SK-N-SH (cell line): Measurements from ENCODE around the gene JMJD6. TPM values are rescaled to one million over a fixed set of nuclear protein-coding genes. Genes with fewer than 3 reads are reported as not detected.
A peak's percentile ranks its signal among the peaks of the same experiment; 100 is the strongest.

Experiments
- CTCF ChIA-PET: fragments of 300-600, 350-600 bp; formaldehyde crosslinking; extraction: SDS; loops from one replicate; lab custom pipeline; 2021; lab: Yijun Ruan, JAX
- POLR2A ChIA-PET: fragments of 350-600 bp; sonication (Branson Sonifier 250); formaldehyde crosslinking; extraction: SDS; loops from one replicate; lab custom pipeline; 2020; ENCODE audit warnings: antibody characterized with exemption, inconsistent platforms; lab: Yijun Ruan, JAX
- DNase-seq: peaks from one replicate; pipeline ENCODE4 v3.0.0; 2012
- H2AFZ ChIP-seq: fragments of 200-600 bp; sonication (generic); 2 replicates; pipeline ENCODE4 v1.8.1; 2016; ENCODE audit warnings: antibody characterized with exemption, mild to moderate bottlenecking, low read depth
- H3F3A ChIP-seq: fragments of 200-600 bp; sonication (generic); replicated peaks from 2 replicates; pipeline ENCODE3; 2016; ENCODE audit warnings: antibody characterized with exemption, mild to moderate bottlenecking; ENCODE audit not compliant: insufficient read depth
- H3K27ac ChIP-seq, 2 experiments: fragments of 200-500 bp in 1 of 2; fragments of 200-600 bp in 1 of 2; sonication (Bioruptor generic) in 1 of 2; sonication (generic), shearing (Covaris generic) in 1 of 2; 2 replicates each; pipeline versions ENCODE4 v1.5.1 to v1.6.1; 2014 to 2016; ENCODE audit warnings: low read depth in 2 of 2, inconsistent platforms in 1 of 2, low read length in 1 of 2, mild to moderate bottlenecking in 1 of 2, mixed read lengths in 1 of 2
- H3K27me3 ChIP-seq: fragments of 200-600 bp; sonication (generic), shearing (Covaris generic); 2 replicates; pipeline ENCODE4 v1.6.1; 2016; ENCODE audit warnings: mixed run types; ENCODE audit not compliant: insufficient read depth
- H3K36me3 ChIP-seq, 2 experiments: fragments of 200-500 bp in 1 of 2; fragments of 200-600 bp in 1 of 2; sonication (Bioruptor generic) in 1 of 2; sonication (generic) in 1 of 2; replicated peaks in 1 of 2; 2 replicates each; pipeline versions ENCODE3 to v1.5.1; 2014 to 2016; ENCODE audit warnings: low read length in 1 of 2, mild to moderate bottlenecking in 1 of 2; ENCODE audit not compliant: insufficient read depth in 2 of 2, control insufficient read depth in 1 of 2
- H3K4me1 ChIP-seq, 2 experiments: fragments of 200-500 bp in 1 of 2; fragments of 200-600 bp in 1 of 2; sonication (Bioruptor generic) in 1 of 2; sonication (generic), shearing (Covaris generic) in 1 of 2; 2 replicates each; pipeline versions ENCODE4 v1.5.1 to v1.6.1; 2014 to 2016; ENCODE audit warnings: low read depth in 1 of 2, low read length in 1 of 2, mixed run types in 1 of 2; ENCODE audit not compliant: insufficient read depth in 2 of 2, control insufficient read depth in 1 of 2
- H3K4me2 ChIP-seq: fragments of 200-600 bp; sonication (generic), shearing (Covaris generic); 2 replicates; pipeline ENCODE4 v1.6.1; 2017; ENCODE audit warnings: mixed run types
- H3K4me3 ChIP-seq, 2 experiments: fragments of 200-500 bp in 1 of 2; fragments of 200-600 bp in 1 of 2; sonication (Bioruptor generic) in 1 of 2; sonication (generic), shearing (Covaris generic) in 1 of 2; 2 replicates each; pipeline versions ENCODE4 v1.5.1 to v1.8.1; 2014 to 2016; ENCODE audit warnings: low read depth in 2 of 2, inconsistent platforms in 1 of 2, low read length in 1 of 2, mild to moderate bottlenecking in 1 of 2, mixed read lengths in 1 of 2, moderate library complexity in 1 of 2
- H3K79me2 ChIP-seq: fragments of 200-600 bp; sonication (generic); 2 replicates; pipeline ENCODE4 v1.8.1; 2017; ENCODE audit warnings: mild to moderate bottlenecking; ENCODE audit not compliant: insufficient read depth
- H3K9ac ChIP-seq: fragments of 200-600 bp; sonication (generic); 2 replicates; pipeline ENCODE4 v1.6.1; 2017; ENCODE audit warnings: mixed run types
- H3K9me2 ChIP-seq: fragments of 200-600 bp; sonication (generic); 2 replicates; pipeline ENCODE4 v1.6.1; 2017; ENCODE audit warnings: mixed run types
- H3K9me3 ChIP-seq: fragments of 200-600 bp; sonication (generic); 2 replicates; pipeline ENCODE4 v1.6.1; 2017; ENCODE audit warnings: mixed run types, mild to moderate bottlenecking, moderate library complexity
- H4K20me1 ChIP-seq: fragments of 200-600 bp; sonication (generic); 2 replicates; pipeline ENCODE4 v1.6.1; 2017; ENCODE audit warnings: mild to moderate bottlenecking, mixed run types; ENCODE audit not compliant: insufficient read depth
- ELF1 ChIP-seq: IDR thresholded peaks from 2 replicates; pipeline ENCODE4 v1.4.0; 2012
- FOXJ3 ChIP-seq: sonication (generic); formaldehyde crosslinking; IDR thresholded peaks from 2 replicates; pipeline ENCODE4 v1.5.1; 2020; ENCODE audit warnings: mild to moderate bottlenecking, missing genetic modification reagents
- FOXM1 ChIP-seq: IDR thresholded peaks from 2 replicates; pipeline ENCODE4 v1.4.0; 2012; ENCODE audit warnings: low read depth, mild to moderate bottlenecking
- GABPA ChIP-seq: IDR thresholded peaks from 2 replicates; pipeline ENCODE4 v1.4.0; 2012; ENCODE audit warnings: low read depth, mild to moderate bottlenecking
- IRF3 ChIP-seq: fragments of 150-350 bp; IDR thresholded peaks from 2 replicates; pipeline ENCODE4 v1.6.1; 2016; ENCODE audit warnings: mild to moderate bottlenecking, low read depth, low read length
- JUND ChIP-seq: IDR thresholded peaks from 2 replicates; pipeline ENCODE4 v1.4.0; 2012
- MEF2A ChIP-seq: IDR thresholded peaks from 2 replicates; pipeline ENCODE4 v1.4.0; 2012; ENCODE audit warnings: low read depth, borderline replicate concordance
- NFIC ChIP-seq: IDR thresholded peaks from 2 replicates; pipeline ENCODE4 v1.4.0; 2012; ENCODE audit warnings: borderline replicate concordance
- NRF1 ChIP-seq: IDR thresholded peaks from 2 replicates; pipeline ENCODE4 v1.6.1; 2012; ENCODE audit warnings: low read depth, mild to moderate bottlenecking, low read length
- PBX3 ChIP-seq: IDR thresholded peaks from 2 replicates; pipeline ENCODE4; 2012
- RCOR1 ChIP-seq: fragments of 150-350 bp; IDR thresholded peaks from 2 replicates; pipeline ENCODE4 v1.6.1; 2017; ENCODE audit warnings: antibody characterized with exemption, low read length
- RXRA ChIP-seq: IDR thresholded peaks from 2 replicates; pipeline ENCODE4 v1.4.0; 2012; ENCODE audit warnings: low read depth, mild to moderate bottlenecking, borderline replicate concordance
- SIN3A ChIP-seq: IDR thresholded peaks from 2 replicates; pipeline ENCODE4 v1.6.1; 2012; ENCODE audit warnings: low read depth, mild to moderate bottlenecking, low read length, moderate library complexity, borderline replicate concordance
- SMC3 ChIP-seq: IDR thresholded peaks from 2 replicates; pipeline ENCODE4 v1.6.1; 2012; ENCODE audit warnings: low read depth, low read length, improper control_type of control experiment
- TAF1 ChIP-seq: IDR thresholded peaks from 2 replicates; pipeline ENCODE4 v1.6.1; 2012; ENCODE audit warnings: low read depth, mild to moderate bottlenecking, low read length, moderate library complexity, borderline replicate concordance
- TCF12 ChIP-seq: IDR thresholded peaks from 2 replicates; pipeline ENCODE4 v1.4.0; 2012
- TEAD4 ChIP-seq: IDR thresholded peaks from 2 replicates; pipeline ENCODE4 v1.4.0; 2012; ENCODE audit warnings: mild to moderate bottlenecking, borderline replicate concordance; ENCODE audit not compliant: insufficient read depth
- ZBTB33 ChIP-seq: IDR thresholded peaks from 2 replicates; pipeline ENCODE4 v1.4.0; 2012; ENCODE audit warnings: low read depth, borderline replicate concordance
- WGBS: methylation state at CpG from one replicate; pipeline ENCODE4 v1.1.6; 2017; ENCODE audit warnings: low lambda C conversion rate; 5-methylcytosine and 5-hydroxymethylcytosine counted together
- polyA plus RNA-seq, 3 experiments: library from polyadenylated mRNA; depleted of rRNA; stranded (reverse); fragments of >200 nt; gene quantifications; 2 replicates each; pipeline ENCODE4 v1.2.3, GENCODE V29; 2012

The JMJD6 gene
- polyA plus RNA-seq, 1 of the 3 experiments (the other 2 are of a cell fraction): 23.3 TPM

DNA sequence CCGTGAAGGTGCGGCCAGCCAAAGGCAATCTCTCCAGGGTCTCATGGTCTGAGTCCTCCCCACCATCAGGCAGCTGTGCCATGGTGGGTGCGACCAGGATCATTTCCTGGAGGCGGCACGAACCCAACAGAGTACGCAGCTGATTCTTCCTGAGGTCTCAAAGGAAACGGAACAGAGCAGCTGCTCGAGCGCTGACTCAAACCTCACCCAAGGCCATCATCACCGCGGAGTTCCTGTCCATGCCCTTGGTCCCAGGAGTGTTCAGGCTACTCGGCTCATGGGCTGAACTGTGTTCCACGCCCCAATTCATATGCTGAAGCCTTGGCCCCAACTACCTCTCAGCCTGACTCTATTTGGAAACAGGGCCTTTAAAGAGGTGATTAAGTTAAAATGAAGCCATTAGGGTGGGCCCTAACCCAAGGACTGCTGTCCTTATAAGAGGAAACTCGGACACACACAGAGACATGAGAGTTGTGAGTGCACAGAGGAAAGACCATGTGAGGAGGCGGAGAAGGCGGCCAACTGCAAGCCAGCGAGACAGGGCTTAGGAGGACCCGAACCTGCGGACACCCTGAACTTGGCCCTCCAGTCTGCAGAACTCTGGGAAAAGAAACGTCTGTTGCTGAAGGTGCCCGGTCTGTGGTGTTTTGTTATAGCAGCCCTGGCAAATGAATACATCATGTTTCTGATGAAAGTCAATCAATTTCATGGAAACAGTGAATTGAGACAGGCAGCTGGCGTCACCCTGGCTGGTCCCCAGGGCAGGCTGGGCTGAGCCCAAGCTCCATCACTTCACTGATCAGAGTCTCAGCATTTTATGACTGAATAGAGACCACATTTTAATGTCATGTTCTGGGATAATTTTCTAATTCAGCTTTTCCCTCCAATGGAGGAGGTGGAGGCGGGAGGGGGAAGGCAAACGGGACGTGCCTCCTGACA is 29.4 kb downstream of the JMJD6 start:
- Histone ChIP-seq H3K79me2 (peaks cover 100% of the 10 kb centered on the region), H3K4me1 (peaks cover 26 to 45% of the 10 kb centered on the region in 2 experiments), H3K9ac (no peak overlapping the region), H3F3A (peaks cover 22% of the 10 kb centered on the region), H3K9me2 (no peaks in the 10 kb centered on the region), H3K4me2 (no peak overlapping the region), H4K20me1 (peaks cover 64% of the 10 kb centered on the region), H3K36me3 (peaks cover 0 to 5% of the 10 kb centered on the region in 2 experiments), H3K4me3 (no peak overlapping the region), H3K27ac (peak overlapping the region in 1 of 2 experiments; percentile 78; a peak in 2 of 4 replicates), H2AFZ (no peak overlapping the region), H3K9me3 (no peaks in the 10 kb centered on the region), H3K27me3 (no peaks in the 10 kb centered on the region)
- TF ChIP-seq NRF1: no peak
- no peak for TF ChIP-seq MEF2A
- TF ChIP-seq FOXJ3 (CRISPR knock-in tag): no peak
- TF ChIP-seq GABPA: no peak
- TF ChIP-seq SIN3A: no peak
- no peak for TF ChIP-seq TAF1
- TF ChIP-seq TCF12: no peak
- no peak for TF ChIP-seq FOXM1
- TF ChIP-seq SMC3: no peak
- TF ChIP-seq JUND: no peak
- TF ChIP-seq ZBTB33: no peak
- no peak for TF ChIP-seq RCOR1
- TF ChIP-seq PBX3: no peak
- TF ChIP-seq ELF1: no peak
- TF ChIP-seq RXRA: no peak
- TF ChIP-seq NFIC: no peak
- TF ChIP-seq TEAD4: no peak
- TF ChIP-seq IRF3: no peak
- 91% methylated on average over 25 of the region's 25 CpGs for WGBS
- no peak for DNase-seq
- POLR2A ChIA-PET: interaction anchor here (0.9 to 1.9 kb wide), 9 partner anchors 8 to 153 kb away, joined by 3 to 8 read pairs (median 5); partner anchors contain the start of genes MXRA7 and SRSF2
- CTCF ChIA-PET: interaction anchor here (0.7 to 7.0 kb wide), 20 partner anchors 10 to 398 kb away, joined by 3 to 69 read pairs (median 4); partner anchors contain the start of gene PRCD
